Suprapubic skin (tissue), 4 donors: ENCODE data around the gene BMERB1.

Source experiments
- CTCF ChIP-seq, 2 donors: fragments of 200-600 bp in 1 of 2; fragments of 450-650 bp in 1 of 2; sonication (generic) in 1 of 2; IDR thresholded peaks; one replicate each; pipeline ENCODE4 v1.5.1; 2016 to 2019; ENCODE audit warnings: antibody characterized with exemption in 2 of 2, mild to moderate bottlenecking in 1 of 2, moderate library complexity in 1 of 2
- POLR2A ChIP-seq, 2 donors: fragments of 450-650 bp; IDR thresholded peaks; one replicate each; pipeline ENCODE4 v1.6.1; 2017; ENCODE audit warnings: antibody characterized with exemption in 2 of 2, mild to moderate bottlenecking in 2 of 2, moderate library complexity in 2 of 2
- POLR2AphosphoS5 ChIP-seq, 3 donors: sonication (generic); formaldehyde crosslinking; IDR thresholded peaks; one replicate each; pipeline ENCODE4 v1.6.1; 2017; ENCODE audit warnings: antibody characterized with exemption in 3 of 3

GRCh38 chr16:15631730-15632409 is 197.5 kb downstream of the BMERB1 start:
- TF ChIP-seq CTCF (IDR thresholded peaks at IDR 0.05), result no peak
- no peak for TF ChIP-seq POLR2A (IDR thresholded peaks at IDR 0.05)
- TF ChIP-seq POLR2AphosphoS5 (IDR thresholded peaks at IDR 0.05), result no peak
